ENCODE data around the gene SHISAL2A.
A peak's percentile ranks its signal among the peaks of the same experiment; 100 is the strongest.

Gene SHISAL2A

DNA sequence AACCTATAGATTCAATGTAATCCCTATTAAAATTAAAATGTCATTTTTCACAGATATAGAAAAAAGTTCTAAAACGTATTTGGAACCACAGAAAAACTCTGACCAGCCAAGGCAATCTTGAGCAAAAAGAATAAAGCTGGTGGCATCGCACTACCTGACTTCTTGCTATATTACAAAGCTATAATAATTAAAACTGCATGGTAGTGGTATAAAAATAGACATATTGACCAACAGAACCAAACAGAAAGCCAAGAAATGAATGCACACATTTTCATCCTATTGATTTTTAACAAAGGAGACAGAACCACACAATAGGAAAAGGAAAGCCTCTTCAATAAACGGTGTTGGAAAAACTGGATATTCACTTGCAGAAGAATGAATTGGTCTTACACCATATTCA is 9.2 kb upstream of the SHISAL2A start:
- no peak for DNase-seq

DNA sequence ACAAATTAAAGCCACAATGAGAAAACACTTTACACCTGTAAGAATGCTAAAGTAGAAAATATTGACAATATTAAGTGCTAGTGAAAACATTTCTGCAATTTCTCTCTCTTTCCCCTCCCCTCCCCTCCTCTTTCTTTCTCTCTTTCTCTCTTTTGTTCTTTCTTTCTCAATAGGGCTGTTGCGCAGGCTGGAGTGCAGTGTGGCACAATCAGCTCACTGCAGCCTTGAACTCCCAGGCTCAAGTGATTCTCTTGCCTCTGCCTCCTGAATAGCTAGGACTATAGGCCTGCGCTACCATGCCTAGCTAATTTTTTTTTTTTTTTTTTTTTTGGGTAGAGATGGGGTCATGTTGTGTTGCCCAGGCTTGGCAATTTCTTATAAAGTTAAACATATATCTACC is 5.9 kb upstream of the SHISAL2A start:
- DNase-seq = no peak

DNA sequence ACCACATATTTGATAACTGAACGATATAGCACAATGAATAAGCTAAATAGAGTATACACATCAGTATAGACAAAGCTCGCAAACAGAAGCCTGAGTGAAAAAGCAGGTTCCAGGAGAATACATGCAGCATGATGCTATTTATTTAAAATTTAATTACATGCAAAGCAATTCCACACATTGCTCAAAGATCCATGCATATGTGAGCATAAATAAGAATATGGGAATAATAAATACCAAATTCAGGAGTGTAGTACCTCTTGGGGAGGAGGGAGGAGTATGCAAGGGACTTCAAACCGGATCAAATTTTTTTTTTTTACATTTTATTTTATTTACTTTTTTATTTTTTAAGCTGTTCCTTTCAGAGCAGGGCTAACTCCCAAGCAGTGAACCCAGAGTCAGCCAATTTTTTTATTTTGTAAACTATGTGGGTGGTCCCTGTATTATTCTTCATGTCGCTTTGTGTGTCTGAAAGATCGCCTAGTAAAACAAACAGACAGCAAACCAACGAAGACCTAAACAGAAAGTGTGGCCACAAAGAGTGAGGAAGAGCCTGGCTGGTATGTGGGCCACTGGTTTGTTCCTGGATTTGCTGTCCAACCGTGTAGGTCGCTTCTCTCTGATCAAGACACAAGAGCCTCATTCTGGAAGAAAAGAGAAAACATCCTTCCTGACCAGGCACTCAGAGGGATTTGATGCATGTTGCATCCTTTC is 4.2 kb upstream of the SHISAL2A start:
- peak; percentile 67 for DNase-seq

DNA sequence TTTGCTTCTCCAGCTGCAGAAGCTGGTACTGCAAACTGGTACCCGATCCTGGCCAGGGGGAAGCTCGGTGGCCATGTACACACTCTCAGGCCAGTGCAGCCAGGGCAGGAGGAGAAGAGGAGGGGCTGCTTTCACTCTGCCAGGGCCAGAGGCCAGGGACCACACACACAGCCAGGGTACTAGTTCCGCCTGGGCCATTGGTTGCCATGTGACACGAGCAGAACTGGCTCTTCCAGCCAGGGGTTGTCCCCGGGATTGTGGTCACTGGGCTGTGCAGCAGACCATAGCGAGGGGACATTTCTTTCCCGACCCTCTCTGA is 3.7 kb upstream of the SHISAL2A start:
- peak; percentile 67 for DNase-seq

DNA sequence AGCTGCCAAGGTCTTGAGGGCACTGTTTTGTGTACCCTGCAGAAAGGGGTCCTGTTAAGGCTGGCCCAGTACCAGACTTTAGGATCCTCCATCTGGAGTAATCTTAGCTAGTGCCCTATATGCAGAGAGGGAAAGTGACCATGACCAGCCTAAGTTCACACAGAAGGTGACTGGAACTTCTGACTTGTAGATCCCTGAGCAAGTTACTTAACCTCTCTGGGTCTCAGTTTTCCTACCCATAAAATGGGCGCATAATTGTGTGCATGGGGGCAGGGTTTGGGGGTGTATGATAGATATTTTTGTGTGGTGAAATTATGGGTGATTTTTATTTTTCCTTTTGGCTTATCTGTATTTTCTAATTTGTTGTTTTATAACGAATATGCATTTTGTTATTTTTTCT is 3.3 kb upstream of the SHISAL2A start:
- no peak for DNase-seq

DNA sequence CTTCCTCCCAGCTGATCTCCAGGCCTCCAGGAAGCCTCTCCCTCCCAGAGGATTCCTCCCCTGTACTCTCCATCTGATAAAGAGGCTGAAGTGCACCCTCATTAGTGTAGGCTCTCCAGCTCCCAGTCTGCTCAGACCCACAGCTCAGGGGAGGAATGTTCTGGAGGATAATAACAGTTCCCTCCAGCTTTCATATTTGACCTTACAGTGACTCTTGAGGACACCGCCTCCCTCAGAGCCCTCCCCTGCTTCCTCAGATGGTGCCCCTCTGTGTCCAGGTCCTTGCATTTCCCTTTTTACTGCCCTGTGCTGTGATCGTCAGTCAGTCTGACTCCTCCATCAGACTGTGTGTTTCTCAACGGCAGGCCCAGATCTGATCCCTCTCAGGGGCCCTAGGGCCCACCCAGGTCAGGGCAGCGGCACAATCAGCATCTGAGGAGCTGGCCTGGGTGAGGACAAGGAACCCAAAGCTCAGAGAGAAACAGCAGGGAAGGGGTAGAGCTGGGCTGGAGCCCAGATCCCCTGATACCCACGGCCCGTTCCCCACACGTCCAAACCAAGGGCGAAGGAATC is 1.1 kb upstream of the SHISAL2A start:
- DNase-seq = peak; percentile 34

DNA sequence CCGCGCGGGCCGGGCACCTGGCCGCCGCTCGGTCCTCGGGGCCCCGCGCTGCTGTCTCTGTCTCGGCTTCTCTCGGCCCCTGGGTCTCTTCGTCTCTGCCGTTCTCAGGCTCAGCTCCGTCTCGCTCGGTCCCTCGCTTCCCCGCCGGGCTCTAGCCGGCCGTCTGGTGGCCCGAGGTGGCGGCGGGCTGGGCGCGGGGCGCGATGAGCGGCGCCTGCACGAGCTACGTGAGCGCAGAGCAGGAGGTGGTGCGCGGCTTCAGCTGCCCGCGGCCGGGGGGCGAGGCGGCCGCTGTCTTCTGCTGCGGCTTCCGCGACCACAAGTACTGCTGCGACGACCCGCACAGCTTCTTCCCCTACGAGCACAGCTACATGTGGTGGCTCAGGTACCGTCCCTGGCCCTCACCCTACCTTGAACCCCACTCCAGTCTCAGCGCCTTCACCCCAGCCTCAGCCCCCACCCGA is 355 bp downstream of the SHISAL2A start:
- DNase-seq = no peak

DNA sequence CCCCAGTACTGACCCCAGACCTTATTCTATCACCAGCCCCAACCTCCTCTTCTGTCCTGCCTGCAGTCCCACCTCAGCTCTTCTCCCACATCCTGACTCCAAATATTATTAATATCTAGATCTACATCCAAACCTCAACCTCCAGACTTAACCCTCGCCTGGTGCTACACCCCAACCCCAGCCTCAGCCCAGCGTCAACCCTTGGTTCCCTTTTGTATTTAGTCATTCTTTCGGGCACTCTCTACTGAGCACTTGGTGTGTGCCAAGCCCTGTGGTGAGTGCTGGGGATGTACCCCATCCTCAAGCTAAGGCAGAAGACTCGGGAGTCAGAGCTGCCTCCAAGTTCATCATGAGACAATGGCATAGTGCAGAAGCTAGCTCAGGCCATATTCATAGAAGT is 1.1 kb downstream of the SHISAL2A start:
- no peak for DNase-seq

DNA sequence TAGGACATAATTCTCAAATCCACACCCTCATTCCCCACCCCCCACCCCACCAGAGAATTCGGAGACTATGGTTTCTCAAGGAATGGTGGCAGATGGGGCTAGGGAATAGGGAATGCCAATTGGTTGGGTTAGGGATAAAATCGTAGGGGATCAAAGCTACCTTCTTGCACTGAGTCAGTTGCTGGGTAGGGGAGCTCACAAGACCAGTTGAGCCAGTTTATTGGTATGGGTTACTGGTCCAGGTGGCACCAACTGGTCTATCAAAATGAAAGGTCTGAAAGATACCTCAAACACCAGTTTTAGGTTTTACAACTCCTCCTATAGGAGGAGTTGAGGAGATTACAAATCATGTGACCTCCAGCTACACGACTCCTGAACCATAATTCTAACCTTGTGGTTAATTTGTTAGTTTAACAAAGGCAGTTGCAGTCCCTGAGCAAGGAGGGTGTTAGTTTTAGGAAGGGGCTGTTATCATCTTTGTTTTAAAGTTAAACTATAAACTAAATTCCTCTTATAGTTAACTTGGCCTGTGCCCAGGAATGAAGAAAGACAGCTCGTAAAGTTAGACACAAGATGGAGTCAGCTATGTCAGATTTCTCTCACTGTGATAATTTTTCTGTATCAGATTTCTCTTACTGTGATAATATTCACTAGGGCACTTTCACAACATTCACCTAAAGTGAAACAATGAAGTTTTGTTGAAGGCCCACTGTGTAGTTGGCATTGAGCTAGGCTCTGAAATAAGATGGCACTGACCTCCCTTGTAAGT is 2.5 kb downstream of the SHISAL2A start:
- no peak for DNase-seq

DNA sequence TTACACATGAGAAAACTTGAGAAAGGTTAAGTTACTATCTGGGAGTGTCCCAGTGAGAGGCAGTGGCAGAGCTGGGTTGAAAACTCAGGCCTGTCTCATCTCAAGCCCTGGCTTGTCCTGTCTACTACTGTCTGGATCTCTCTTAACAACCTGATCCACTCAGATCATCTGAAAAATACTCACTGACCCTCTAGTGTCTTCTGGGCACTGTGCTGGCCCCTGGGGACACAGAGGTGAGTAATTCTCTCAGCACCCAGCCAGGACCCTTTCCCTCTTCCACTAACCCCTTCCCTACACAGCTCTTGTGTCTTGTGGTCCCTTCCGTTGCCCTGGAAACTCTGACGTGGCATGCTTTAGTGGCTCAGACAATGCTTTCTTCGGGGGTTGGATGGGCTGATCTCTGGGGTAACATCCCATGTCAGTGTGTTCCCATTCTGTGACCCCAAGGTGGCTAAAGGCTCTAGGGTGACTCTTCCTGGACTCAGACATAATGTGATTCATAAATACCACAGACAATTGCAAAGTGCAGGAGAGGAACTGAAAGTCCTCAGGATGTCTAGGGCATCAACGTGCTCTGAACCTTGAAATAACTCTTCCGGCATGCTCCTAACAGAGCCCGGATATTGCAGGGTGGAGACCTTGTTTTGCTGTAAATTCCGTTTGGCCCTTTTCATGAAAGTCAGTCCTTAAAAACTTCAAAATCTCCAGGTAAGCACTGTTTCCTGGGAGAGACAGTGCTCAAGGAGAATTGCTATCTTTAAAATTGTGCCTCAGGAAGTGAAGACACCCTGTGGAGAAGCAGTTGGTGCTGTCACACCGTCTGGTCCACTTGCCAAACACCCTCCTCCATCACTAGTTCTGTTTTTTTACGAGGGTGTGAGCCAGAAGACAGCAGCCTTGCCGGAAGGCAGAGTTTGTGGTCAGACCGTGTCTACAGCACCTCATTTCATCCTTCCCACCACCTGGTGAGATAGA is 4.0 kb downstream of the SHISAL2A start:
- no peak for DNase-seq

DNA sequence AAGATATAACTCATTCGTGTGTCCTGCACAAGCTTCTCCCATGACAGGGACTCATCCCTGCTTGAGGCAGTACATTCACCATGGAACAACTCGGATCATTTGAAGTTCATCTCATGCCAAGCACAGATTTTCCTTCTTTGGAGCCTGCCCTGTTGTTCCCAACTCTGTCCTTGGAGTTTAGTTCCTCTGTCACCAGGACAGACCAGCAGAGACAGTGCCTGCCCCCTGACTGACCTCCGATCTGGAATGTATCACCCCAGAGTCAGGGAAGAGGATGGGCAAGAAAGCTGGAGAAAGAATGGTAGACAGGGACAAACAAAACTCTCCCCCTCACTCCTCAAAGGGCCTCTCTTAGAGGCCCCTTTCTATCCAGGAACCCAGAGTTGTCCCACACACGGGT is 5.0 kb downstream of the SHISAL2A start:
- DNase-seq = no peak

DNA sequence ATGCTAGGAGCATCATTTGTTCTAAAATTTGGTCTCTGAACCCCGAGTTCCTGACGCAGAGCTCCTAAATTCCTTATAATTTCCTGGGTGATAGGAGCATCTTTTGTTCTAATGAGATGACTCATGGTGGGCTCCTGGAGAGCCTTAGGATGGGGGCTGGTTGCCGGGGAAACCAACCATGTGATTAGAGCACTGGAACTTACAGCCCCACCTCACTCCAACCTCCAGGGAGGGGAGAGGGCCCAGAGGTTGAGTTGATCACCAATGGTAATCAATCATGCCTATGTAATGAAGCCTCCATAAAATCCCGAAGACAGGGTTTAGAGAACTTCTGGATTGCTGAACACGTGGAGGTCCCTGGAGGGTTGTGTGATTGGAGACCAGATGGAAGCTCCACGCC is 7.7 kb downstream of the SHISAL2A start:
- no peak for DNase-seq

DNA sequence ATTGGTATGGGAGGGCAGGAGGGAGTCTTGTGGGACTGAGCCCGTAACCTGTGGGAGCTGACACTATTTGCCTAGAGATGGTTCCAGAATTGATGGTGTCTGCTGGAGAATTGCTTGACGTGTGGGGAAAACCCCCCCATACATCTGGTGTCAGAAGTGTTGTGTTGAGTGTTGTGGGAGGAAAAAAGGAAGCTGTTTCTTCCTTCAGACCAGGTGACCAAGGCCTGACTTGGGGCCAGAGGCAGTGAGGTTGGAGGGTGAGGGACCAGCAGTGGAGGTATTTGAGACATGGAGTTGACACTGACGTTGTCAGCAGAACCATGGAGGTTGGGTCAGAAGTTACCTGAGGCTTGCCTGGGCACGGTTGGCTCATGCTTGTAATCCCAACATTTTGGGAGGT is 8.3 kb downstream of the SHISAL2A start:
- no peak for DNase-seq

DNA sequence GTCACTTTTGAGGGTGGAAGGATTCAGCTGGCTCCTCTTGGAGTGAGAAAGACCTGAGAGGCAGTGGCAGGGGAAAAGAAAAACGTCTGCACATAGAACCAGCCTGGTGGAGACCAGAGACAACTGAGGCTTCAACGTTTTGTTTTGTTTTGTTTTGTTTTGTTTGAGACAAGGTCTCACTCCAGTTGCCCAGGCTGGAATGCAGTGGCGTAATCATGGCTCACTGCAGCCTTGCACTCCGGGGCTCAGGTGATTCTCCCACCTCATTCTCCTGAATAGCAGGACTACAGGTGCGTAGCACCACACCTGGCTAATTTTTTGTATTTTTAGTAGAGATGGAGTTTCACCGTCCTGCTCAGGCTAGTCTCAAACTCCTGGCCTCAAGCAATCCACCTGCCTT is 12.3 kb downstream of the SHISAL2A start:
- no peak for DNase-seq

DNA sequence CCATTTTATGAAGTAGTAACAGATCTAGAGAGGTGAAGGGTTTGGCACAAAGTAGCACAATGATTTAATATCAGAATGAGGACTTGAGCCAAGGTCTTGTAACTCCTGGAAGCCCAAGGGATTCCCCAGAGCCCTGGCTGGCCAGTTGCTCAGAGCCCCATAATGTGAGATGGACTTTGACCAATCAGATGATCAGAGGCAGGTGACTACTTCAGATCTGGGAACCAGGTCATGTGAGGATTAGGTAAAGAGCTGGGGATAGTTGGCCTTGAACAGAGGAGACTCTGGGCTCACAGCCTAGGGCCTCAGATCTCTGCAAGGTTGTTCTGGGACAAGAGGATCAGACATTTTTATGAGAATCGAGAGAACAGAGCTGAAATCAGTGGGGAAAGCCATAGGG is 18.9 kb downstream of the SHISAL2A start:
- no peak for DNase-seq

DNA sequence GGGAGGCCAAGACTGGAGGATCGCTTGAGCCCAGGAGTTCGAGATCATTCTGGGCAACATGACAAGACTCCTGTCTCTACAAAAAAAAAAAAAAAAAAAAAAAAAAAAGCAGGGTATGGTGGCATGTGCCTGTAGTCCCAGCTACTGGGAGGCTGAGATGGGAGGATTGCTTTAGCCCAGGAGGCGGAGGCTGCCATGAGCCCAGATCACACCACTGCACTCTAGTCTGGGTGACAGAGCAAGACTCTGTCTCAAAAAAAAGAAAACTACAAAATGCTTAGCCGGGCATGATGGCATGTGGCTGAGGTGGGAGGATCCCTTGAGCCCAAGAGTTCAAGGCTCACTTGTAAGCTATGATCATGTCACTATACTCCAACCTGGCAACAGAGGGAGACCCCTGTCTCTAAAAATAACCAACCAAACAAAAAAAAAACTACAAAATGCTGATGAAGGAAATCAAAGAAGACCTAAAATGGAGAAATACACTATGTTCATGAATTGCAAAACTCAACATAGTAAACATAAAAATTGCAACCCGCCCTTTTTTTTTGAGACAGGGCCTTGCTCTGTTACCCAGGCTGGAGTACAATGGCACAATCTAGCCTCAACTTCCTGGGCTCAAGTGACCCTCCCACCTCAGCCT is 20.4 kb downstream of the SHISAL2A start:
- DNase-seq = no peak

DNA sequence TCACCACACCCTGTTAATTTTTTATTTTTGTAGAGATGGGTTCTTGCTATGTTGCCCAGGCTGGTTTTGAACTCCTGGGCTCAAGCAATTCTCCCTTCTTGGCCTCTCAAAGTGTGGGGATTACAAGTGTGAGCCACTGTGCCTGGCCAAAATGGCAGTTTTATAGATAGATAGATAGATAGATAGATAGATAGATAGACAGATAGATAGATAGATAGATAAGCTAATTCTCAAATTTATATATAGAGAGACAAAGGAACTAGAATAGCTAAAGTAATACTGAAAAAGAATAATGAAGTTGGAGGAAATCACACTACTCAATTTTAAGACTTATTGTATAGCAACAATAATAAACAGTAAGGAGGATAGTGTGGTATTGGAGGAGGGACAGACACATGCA is 21.1 kb downstream of the SHISAL2A start:
- DNase-seq = no peak

DNA sequence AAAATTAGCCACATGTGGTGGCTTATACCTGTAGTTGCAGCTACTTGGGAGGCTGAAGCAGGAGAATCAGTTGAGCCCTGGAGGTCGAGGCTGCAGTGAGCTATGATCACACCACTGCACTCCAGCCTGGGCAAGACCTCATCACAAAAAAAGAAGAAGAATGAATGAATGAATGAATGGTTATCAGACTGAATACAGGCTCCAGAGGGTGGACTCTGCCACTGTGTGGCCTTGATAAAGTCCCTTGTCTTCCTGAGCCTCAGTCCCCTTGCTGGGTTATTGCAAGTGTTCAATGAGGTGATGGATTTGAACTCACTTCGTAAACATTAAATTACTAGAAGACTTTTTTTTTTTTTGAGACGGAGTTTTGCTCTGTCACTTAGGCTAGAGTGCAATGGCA is 24.7 kb downstream of the SHISAL2A start:
- DNase-seq = no peak

DNA sequence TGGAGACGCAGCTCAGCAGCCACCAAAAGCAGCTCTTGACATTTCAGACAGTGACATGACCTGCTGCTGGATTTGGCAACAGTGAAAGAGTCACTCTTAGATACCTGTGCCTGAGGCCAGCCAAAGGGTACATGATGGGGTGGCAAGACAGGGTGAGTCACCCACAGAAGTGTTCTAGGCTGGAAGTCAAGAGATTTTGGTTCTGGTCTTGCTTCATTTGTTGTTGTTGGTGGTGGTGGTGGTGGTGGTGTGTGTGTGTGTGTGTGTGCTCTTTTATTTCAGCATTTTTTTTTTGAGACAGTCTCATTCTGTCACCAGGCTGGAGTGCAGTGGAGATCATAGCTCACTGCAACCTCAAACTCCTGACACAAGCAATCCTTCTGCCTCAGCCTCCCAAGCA is 25.8 kb downstream of the SHISAL2A start:
- DNase-seq = no peak

DNA sequence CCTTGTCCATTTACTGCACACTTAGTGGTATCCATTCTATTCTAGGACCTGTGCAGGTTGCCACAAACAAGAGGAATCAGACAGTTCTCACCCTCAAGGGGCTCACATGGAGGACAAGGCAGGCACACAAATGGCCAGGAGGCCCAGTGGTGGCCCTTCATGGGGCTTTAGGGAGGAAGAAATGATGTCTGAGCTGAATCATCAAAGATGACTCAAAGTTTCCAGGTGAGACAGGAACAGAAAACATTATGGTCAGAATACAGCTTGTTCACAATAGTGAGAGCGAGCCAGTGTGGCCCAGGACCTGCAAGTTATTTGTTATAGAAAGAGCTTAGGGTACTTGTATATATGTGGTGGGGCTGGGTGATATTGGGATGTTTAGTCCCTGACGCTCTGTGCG is 26.4 kb downstream of the SHISAL2A start:
- DNase-seq = no peak

DNA sequence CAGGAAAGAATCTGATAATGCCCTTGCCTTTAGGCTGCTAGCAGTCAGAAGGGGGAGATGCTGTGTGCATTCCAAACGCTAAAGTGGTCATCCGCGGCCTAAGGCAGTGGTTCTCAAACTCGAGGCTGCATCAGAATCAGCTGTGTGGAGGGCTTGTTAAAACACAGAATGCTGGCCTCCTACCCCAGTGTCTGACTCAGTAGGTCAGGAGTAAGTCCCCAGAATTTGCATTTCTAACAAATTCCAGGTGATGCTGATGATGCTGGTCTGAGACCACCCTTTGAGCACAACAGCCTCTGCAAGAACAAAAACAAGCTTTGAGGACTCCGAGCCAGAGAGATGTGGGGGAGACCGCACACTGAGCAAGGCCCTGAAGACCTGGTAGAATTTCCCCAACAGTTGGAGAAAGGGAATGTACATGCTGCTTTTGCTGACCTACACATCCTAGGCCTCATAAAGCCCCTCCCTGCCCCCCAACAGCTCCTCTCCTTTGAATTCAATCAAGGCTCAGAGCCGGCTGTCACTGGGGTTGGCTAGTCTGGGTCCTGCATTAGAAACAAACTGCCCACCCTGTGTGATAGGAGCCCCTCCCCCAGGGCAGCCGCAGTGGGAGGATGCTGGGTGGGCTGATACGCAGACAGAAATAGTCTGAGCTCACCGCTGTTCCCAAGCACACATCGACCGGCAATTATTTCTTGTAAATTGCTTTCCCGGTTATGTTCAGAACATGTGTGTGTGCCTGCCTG is 27.1 kb downstream of the SHISAL2A start:
- DNase-seq = peak; percentile 98

DNA sequence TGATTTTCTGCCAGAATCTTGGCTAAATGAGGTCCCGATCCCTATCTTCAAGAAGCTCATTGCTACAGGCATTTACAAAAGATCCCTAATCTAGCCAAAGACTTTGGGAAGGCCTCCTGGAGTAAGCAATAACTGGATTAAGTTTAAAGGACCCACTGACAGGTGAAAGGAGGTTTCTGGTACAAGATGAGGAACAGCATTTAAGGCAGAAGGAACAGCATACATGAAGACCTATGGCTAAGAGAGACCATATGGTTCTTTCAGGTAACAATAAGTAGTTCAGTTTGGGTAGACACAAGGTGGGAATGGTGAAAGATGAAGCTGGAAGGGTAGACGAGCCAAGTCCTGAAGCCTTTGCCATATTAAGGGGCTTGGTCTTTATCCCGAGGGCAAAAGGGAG is 27.8 kb downstream of the SHISAL2A start:
- DNase-seq = no peak

Measured in NCI-H2227 treated with DMSO at 0.1 percent for 48 hours (cell line).